Heart left ventricle (tissue), 16 donors: Measurements from ENCODE around the gene VAMP5. TPM values are rescaled to one million over a fixed set of nuclear protein-coding genes. Genes with fewer than 3 reads are reported as not detected.

Experiments used
- ATAC-seq, 4 donors: fragments of 200-7000 bp; cut with Tn5 transposase; one replicate each; pipeline ENCODE4 v1.9.1; 2020 to 2022; ENCODE audit warnings: moderate library complexity in 4 of 4, mild to moderate bottlenecking in 3 of 4, moderate number of reproducible peaks in 1 of 4
- DNase-seq, 5 donors: peaks; one replicate each; pipeline ENCODE4 v3.0.0-alpha.2; 2020
- H3K27ac ChIP-seq, 12 donors: fragments of 200-600 bp; sonication (generic) in 4 of 12; one replicate each; pipeline versions ENCODE4 v1.5.0 to v1.8.0; 2016 to 2022; ENCODE audit warnings: mild to moderate bottlenecking in 2 of 12
- H3K27me3 ChIP-seq, 9 donors: fragments of 200-600 bp; sonication (generic) in 2 of 9; one replicate each; pipeline versions ENCODE4 v1.5.1 to v1.8.0; 2016 to 2022; ENCODE audit warnings: mild to moderate bottlenecking in 3 of 9
- H3K36me3 ChIP-seq, 9 donors: fragments of 200-600 bp; sonication (generic) in 2 of 9; one replicate each; pipeline versions ENCODE4 v1.5.0 to v1.8.0; 2018 to 2022; ENCODE audit warnings: mild to moderate bottlenecking in 2 of 9
- H3K4me1 ChIP-seq, 12 donors: fragments of 200-600 bp; sonication (generic) in 4 of 12; one replicate each; pipeline versions ENCODE4 v1.5.0 to v1.8.0; 2016 to 2022; ENCODE audit warnings: mild to moderate bottlenecking in 3 of 12
- H3K4me3 ChIP-seq, 12 donors: fragments of 200-600 bp; sonication (generic) in 4 of 12; one replicate each; pipeline versions ENCODE4 v1.5.0 to v1.8.0; 2017 to 2022; ENCODE audit warnings: mild to moderate bottlenecking in 9 of 12, moderate library complexity in 4 of 12
- H3K9me3 ChIP-seq, 12 donors: fragments of 200-600 bp; sonication (generic) in 4 of 12; one replicate each; pipeline versions ENCODE4 v1.5.0 to v1.8.0; 2016 to 2022; ENCODE audit warnings: mild to moderate bottlenecking in 1 of 12
- POLR2A ChIP-seq, 2 donors: fragments of 450-650 bp; IDR thresholded peaks; one replicate each; pipeline ENCODE4 v1.6.1; 2017; ENCODE audit warnings: antibody characterized with exemption in 2 of 2, mild to moderate bottlenecking in 2 of 2, moderate library complexity in 2 of 2
- WGBS, 4 donors: extraction: QIAGEN DNeasy Blood & Tissue Kit in 2 of 4; methylation state at CpG; one replicate each; pipeline versions ENCODE4 v1.1.5 to v1.1.7; 2013 to 2018; 5-methylcytosine and 5-hydroxymethylcytosine counted together
- intact Hi-C, 10 donors: fragments of 100-400 bp; cut with DNase I; formaldehyde crosslinking; loops; one replicate each; pipeline versions ENCODE4 v1.11.1 to v1.14.2; 2022
- polyA plus RNA-seq, 2 donors: library from polyadenylated mRNA; stranded (reverse); fragments of 200-250 nt; gene quantifications; one replicate each; pipeline ENCODE4 v1.2.3, GENCODE V29; 2013
- total RNA-seq, 9 donors: library from RNA; depleted of rRNA in 2 of 9; stranded (reverse); fragments of >200 nt in 2 of 9; fragmentation: NEBNext Ultra II Directional in 3 of 9; extraction: Animal tissue kit (Norgen Biotek cat#: 25700) in 3 of 9; gene quantifications; one replicate each; pipeline versions ENCODE4 v1.1.0 to v1.2.4, GENCODE V29; 2016 to 2023
- TF ChIP-seq, protein P1 (sequence below), 12 donors: fragments of 200-600 bp; sonication (generic) in 4 of 12; IDR thresholded peaks; one replicate each; pipeline versions ENCODE4 v1.5.0 to v1.8.0; 2018 to 2022; ENCODE audit warnings: antibody characterized with exemption in 12 of 12, mild to moderate bottlenecking in 5 of 12
- donor health status: ischemic (EF 13 %, LVEDD 7.1; RV severe dilation, severe dysfunction).
- donor health status: healthy with polysubstance abuse.
- donor health status: DM: no; HTN: yes; CAD: no.
- donor health status: DM: no; HTN: no; CAD: no.
- donor health status: ischemic (EF 25% LVEDD 6.9; RV normal size, moderate dysfunction).
- donor health status: ischemic (EF 25% LVEDD 5.7; RV mildly dilated, moderate dysfunction).
- donor health status: healthy.
- donor health status: DM: yes; HTN: yes; CAD: no.
- donor health status: ischemic (EF 35%, LVEDD 5.7; RV mildly dilated, moderate dysfunction).
- donor health status: nonischemic (EF 11% LVEDD 7.7; RV severe dilation, severe dysfunction).
- donor health status: DM: yes; HTN: yes; CAD: no.
- donor health status: PGD.
- donor health status: ischemic (EF 29% LVEDD 5.4; RV normal size, mild dysfunction).
- donor health status: nonischemic (EF 23%, LVEDD 6.1; RV moderate dilation, normal function).

Gene VAMP5
- total and polyA plus RNA-seq, 11 donors: 21.0 to 186 (median 45.2) TPM

DNA sequence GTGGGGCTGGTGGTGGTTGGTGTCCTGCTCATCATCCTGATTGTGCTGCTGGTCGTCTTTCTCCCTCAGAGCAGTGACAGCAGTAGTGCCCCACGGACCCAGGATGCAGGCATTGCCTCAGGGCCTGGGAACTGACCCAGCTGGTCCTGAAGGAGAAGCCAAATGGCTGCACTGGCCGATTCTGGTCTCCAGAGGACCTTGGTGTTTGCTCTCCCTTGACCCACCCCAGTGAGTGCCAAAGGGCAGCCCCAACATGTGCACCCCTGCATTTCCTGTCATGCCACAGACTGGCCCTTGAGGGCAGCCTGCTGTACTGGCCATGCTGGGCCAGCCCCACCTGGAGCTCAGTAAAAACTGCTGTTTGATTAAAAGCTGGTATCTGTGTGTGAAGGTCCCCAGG, 8.8 kb downstream of the VAMP5 start:
- Histone ChIP-seq H3K36me3 (peaks cover 0 to 27% (median 14%) of the 10 kb centered on the region in 9 donors), H3K9me3 (no peaks in the 10 kb centered on the region), H3K4me1 (peaks cover 3 to 81% (median 63%) of the 10 kb centered on the region in 12 donors), H3K27ac (peak overlapping the region in 2 of 12 donors; percentile 2 to 26), H3K4me3 (no peak overlapping the region), H3K27me3 (no peaks in the 10 kb centered on the region)
- intact Hi-C loops: no loop called here
- TF ChIP-seq, protein P1, sequence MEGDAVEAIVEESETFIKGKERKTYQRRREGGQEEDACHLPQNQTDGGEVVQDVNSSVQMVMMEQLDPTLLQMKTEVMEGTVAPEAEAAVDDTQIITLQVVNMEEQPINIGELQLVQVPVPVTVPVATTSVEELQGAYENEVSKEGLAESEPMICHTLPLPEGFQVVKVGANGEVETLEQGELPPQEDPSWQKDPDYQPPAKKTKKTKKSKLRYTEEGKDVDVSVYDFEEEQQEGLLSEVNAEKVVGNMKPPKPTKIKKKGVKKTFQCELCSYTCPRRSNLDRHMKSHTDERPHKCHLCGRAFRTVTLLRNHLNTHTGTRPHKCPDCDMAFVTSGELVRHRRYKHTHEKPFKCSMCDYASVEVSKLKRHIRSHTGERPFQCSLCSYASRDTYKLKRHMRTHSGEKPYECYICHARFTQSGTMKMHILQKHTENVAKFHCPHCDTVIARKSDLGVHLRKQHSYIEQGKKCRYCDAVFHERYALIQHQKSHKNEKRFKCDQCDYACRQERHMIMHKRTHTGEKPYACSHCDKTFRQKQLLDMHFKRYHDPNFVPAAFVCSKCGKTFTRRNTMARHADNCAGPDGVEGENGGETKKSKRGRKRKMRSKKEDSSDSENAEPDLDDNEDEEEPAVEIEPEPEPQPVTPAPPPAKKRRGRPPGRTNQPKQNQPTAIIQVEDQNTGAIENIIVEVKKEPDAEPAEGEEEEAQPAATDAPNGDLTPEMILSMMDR (IDR thresholded peaks at IDR 0.05): no peak
- no peak for TF ChIP-seq POLR2A (IDR thresholded peaks at IDR 0.05)
- ATAC-seq (no peak), DNase-seq (no peak)
- WGBS, 4 donors: 62 to 79% (median 72%) methylated on average over 2 to 3 of the region's 3 CpGs; no CpG with 5 or more reads in 1 of the 4 donors

DNA sequence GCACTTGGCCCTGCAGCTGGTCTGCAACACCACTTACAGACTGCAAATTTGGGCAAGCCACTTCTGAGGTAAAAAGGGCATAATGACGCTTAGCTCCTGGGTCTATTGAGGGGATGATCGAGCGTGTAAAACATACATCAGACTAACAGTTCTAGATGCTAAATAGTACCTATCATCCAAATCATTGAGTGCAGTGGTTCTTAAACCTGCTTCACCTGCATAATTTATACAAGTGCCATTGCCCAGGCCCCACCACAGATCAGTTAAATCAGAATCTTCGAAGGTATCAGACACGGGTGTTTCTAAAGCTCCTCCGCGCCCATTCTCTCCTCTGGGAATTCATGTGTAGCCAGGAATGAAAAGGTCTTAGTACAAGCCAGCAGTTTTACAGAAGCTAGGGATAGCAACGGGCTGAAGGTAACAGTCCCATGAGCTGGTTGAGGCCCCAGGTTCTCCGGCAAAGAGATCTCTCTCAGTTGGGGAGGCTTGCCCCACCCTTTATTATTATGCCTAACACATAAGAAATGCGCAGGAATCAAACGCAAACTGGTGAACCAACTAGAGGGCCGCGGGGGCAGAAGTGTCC, 10.6 kb downstream of the VAMP5 start:
- peaks cover 0 to 44% (median 30%) of the 10 kb centered on the region in 9 donors for H3K36me3 ChIP-seq
- H3K4me3 ChIP-seq: peak overlapping the region; percentile 45 to 91 (median 80)
- TF ChIP-seq, protein P1 (IDR thresholded peaks at IDR 0.05): no peak
- no peak for TF ChIP-seq POLR2A (IDR thresholded peaks at IDR 0.05)
- intact Hi-C loops: no loop called here
- H3K9me3 ChIP-seq: no peaks in the 10 kb centered on the region
- peak overlapping the region; percentile 26 to 96 (median 91) for H3K27ac ChIP-seq
- H3K27me3 ChIP-seq: no peaks in the 10 kb centered on the region
- DNase-seq (no peak), ATAC-seq (no peak)
- H3K4me1 ChIP-seq: peaks cover 3 to 66% (median 46%) of the 10 kb centered on the region in 12 donors
- 13 to 18% (median 16%) methylated on average over 13 of the region's 13 CpGs for WGBS, 4 donors

DNA sequence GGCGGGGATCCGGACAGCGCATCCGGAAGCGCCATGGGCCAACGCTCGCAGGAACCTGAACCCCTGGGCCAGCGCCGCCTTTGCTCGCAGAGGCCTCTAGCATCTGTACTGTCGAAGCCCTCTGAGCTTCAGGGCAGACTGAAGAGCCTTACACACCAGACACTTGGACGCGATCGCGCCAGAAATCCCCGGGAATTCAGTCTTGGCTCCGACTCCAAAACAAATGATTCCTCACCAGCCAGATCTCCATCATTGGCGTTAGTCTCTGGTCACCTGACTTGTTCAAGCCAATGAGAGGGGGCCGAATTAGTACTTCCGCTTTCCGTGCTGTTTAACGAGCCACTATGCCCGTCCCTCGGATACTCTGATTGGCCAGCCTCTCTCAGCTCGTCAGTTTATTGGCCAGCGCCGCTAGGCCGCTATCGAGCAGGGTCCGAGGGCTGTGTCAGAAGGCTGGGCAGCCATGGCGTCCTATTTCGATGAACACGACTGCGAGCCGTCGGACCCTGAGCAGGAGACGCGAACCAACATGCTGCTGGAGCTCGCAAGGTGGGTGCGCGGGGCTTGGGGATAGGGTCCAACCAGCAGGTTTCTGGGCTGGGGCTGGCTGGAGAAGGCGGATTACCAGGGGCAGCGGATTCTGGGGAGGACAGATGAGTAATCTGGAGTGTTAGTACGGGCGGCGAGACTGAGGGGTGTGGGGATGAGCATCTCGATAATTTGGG, 11.2 kb downstream of the VAMP5 start, which contains the start of gene RNF181:
Gene RNF181, plus strand, starts transcription at position 445 of the 725 bp plus-strand sequence. Its CDS starts 19 bp downstream, at position 464.
- WGBS, 4 donors: 0 to 1% (median 0%) methylated on average over 21 to 47 of the region's 47 CpGs
- Histone ChIP-seq H3K4me3 (peak within 1 kb of the TSS; percentile 50 to 91 (median 80)), H3K4me1 (peaks cover 0 to 60% (median 40%) of the 10 kb centered on the region in 12 donors), H3K27ac (peak within 1 kb of the TSS; percentile 26 to 96 (median 91)), H3K27me3 (no peaks in the 10 kb centered on the region), H3K36me3 (peaks cover 0 to 50% (median 30%) of the 10 kb centered on the region in 9 donors), H3K9me3 (no peaks in the 10 kb centered on the region)
- TF ChIP-seq, protein P1 (IDR thresholded peaks at IDR 0.05): no peak
- TF ChIP-seq POLR2A (IDR thresholded peaks at IDR 0.05): peak; percentile 53 to 88
- peak; percentile 95 to 97 (median 96) for DNase-seq
- intact Hi-C loops: no loop called here
- ATAC-seq: peak; percentile 97 to 98 (median 97)

DNA sequence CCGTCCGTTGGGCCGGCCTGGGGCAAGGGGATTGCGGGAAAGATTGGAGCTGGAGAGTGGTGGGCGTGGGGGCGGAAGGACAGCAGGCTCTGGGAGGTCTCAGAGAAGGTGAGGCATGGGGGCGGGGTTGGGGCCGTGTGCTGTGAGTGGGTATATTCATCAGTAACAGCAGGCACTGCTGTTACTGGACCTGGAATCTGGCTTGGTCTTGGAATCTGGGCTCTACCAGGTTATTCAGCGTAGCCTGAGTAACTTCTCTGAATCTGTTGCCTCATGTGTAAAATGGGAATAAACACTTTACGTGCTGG, 11.7 kb downstream of the VAMP5 start:
- peak overlapping the region; percentile 25 to 96 (median 91) for H3K27ac ChIP-seq
- 3 to 5% (median 4%) methylated on average over 10 of the region's 10 CpGs for WGBS, 4 donors
- intact Hi-C loops: no loop called here
- TF ChIP-seq POLR2A (IDR thresholded peaks at IDR 0.05): no peak
- H3K27me3 ChIP-seq: no peaks in the 10 kb centered on the region
- ATAC-seq (peak in 1 of 4 donors; percentile 1), DNase-seq (peak in 1 of 5 donors; percentile 39)
- no peaks in the 10 kb centered on the region for H3K9me3 ChIP-seq
- peak overlapping the region; percentile 50 to 91 (median 80) for H3K4me3 ChIP-seq
- peaks cover 0 to 53% (median 32%) of the 10 kb centered on the region in 9 donors for H3K36me3 ChIP-seq
- peaks cover 0 to 55% (median 35%) of the 10 kb centered on the region in 12 donors for H3K4me1 ChIP-seq
